ENCODE data around the gene HSF4. TPM values are rescaled to one million over a fixed set of nuclear protein-coding genes. Genes with fewer than 3 reads are reported as not detected.

HSF4 gene
- total RNA-seq, 4 donors from 2014 or later = 56.5 to 351 (median 102) TPM

DNA sequence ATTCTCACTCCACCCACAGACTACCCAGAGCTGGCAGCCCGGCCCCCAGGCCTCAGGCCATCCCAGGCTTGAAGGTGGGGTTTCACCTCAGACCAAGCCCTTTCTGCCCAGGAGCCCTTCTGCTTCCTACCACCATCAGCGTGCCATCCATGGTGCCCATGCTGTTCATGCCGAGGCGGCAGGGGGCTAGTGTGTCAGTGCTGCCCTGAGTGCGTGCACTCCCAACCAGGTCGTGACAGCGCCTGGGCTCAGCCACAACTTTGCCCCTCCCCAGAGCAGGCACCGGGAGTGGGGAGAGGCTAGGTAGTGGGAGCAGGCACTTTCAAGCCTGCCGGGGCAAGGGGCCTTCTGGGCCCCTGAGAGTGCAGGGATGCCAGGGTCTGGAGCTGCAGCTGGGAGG is 22.2 kb upstream of the HSF4 start:
- no peaks in the 10 kb centered on the region for H3K9me3 ChIP-seq
- peaks cover 91% of the 10 kb centered on the region for H3K36me3 ChIP-seq
- H3K27me3 ChIP-seq = no peaks in the 10 kb centered on the region
- no peak overlapping the region for H3K27ac ChIP-seq
- DNase-seq (ENCODE audit: low spot score in 2 of 2) = no peak
- H3K4me3 ChIP-seq = no peak overlapping the region
- WGBS = 88% methylated on average over 9 of the region's 9 CpGs
- H3K4me1 ChIP-seq = no peaks in the 10 kb centered on the region
- TF ChIP-seq EP300 (IDR thresholded peaks at IDR 0.05) (no peak), POLR2A (IDR thresholded peaks at IDR 0.05) (no peak), POLR2AphosphoS5 (IDR thresholded peaks at IDR 0.05) (no peak)
- TF ChIP-seq, protein P1, sequence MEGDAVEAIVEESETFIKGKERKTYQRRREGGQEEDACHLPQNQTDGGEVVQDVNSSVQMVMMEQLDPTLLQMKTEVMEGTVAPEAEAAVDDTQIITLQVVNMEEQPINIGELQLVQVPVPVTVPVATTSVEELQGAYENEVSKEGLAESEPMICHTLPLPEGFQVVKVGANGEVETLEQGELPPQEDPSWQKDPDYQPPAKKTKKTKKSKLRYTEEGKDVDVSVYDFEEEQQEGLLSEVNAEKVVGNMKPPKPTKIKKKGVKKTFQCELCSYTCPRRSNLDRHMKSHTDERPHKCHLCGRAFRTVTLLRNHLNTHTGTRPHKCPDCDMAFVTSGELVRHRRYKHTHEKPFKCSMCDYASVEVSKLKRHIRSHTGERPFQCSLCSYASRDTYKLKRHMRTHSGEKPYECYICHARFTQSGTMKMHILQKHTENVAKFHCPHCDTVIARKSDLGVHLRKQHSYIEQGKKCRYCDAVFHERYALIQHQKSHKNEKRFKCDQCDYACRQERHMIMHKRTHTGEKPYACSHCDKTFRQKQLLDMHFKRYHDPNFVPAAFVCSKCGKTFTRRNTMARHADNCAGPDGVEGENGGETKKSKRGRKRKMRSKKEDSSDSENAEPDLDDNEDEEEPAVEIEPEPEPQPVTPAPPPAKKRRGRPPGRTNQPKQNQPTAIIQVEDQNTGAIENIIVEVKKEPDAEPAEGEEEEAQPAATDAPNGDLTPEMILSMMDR (IDR thresholded peaks at IDR 0.05) = no peak

DNA sequence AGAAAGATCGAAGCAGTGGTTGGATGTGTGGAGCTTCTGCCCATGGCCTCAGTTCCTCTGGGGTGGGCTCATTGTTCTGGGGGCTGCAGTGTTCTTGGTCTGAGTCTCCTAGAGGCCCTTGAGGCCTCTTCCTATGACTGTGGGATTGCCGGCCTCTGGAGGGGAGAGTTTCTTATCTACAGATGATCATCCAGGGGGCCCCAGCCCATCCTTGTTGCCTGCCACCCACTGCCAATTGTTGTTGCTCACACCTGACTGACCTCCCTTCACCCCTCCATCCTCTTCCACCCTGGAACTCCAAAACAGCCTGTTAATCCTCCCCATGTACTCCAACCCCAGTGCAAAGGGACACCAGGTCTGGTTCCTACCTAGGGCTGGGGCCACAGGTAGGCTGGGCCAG is 19.6 kb upstream of the HSF4 start:
- WGBS = 100% methylated on average over 2 of the region's 2 CpGs
- H3K4me1 ChIP-seq = peaks cover 7% of the 10 kb centered on the region
- DNase-seq (ENCODE audit: low spot score in 2 of 2) = no peak
- no peak for TF ChIP-seq EP300 (IDR thresholded peaks at IDR 0.05)
- TF ChIP-seq, protein P1 (IDR thresholded peaks at IDR 0.05) = no peak
- no peak overlapping the region for H3K27ac ChIP-seq
- peaks cover 85% of the 10 kb centered on the region for H3K36me3 ChIP-seq
- no peaks in the 10 kb centered on the region for H3K27me3 ChIP-seq
- no peak overlapping the region for H3K4me3 ChIP-seq
- H3K9me3 ChIP-seq = no peaks in the 10 kb centered on the region

DNA sequence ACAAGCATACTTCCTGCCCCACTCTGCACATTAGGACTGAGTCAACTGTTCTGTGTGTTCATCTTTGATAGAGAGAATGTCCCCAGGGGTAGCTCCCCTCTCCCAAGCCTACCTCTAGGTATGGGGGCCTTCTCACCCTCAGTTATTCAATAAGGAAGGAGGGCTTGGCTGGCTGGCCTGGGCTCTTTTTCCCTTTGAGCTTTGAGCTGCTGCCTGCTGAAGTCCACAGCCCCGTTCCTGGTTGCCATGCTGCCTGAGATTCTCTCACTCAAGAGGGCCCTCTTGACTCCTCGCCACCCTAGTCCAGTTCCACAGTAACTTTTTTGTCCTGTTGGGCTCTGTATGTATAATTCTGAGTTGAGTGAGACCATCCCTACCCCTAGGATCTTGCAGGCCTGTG is 18.8 kb upstream of the HSF4 start:
- no peak for DNase-seq (ENCODE audit: low spot score in 2 of 2)
- Histone ChIP-seq H3K27me3 (no peaks in the 10 kb centered on the region), H3K4me1 (peaks cover 15% of the 10 kb centered on the region), H3K9me3 (no peaks in the 10 kb centered on the region), H3K4me3 (no peak overlapping the region), H3K36me3 (peaks cover 77% of the 10 kb centered on the region), H3K27ac (no peak overlapping the region)
- TF ChIP-seq, protein P1 (IDR thresholded peaks at IDR 0.05) = no peak
- TF ChIP-seq EP300 (IDR thresholded peaks at IDR 0.05) = no peak
- 93% methylated on average over 2 of the region's 2 CpGs for WGBS

DNA sequence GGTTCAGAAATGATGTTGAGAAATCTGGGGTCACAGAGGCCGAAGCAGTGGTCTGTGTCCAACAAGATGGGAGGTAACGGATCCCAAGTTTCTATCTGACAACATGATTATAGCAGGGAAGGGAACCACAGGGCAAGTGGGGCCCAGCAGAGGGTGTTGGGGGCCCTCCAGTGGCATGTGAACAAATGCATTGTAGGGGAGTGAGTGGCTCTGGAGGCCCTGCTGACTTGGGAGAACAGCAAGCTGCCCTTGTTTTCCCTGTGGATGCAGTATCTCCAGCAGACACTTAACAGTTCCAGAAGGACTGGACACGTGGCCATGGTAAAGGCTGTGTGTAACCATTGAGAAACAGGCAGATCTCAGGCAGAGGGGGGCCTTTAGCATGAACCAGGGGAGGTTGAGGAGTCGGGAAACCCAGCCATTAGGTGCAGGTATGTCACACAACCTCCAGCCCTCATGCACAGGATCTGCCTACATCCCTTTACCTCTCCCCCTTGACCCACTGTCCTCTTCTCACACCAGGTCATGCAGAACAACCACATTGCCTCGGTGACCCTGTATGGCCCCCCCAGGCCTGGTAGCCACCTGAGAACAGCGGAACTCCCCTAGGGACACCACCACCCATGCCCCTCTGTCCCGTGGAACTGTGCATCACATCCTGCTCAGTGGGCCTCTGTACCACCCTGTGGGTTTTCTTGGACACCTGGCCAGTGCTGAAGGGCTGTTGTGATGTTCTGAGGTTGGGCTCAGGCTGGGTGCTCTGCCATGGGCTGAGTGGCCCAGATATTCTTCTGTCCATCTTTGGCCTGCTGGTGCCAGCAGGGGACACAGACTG is 17.8 kb upstream of the HSF4 start:
- peaks cover 23% of the 10 kb centered on the region for H3K4me1 ChIP-seq
- no peak for DNase-seq (ENCODE audit: low spot score in 2 of 2)
- H3K27me3 ChIP-seq = no peaks in the 10 kb centered on the region
- H3K27ac ChIP-seq = no peak overlapping the region
- no peak for TF ChIP-seq POLR2AphosphoS5 (IDR thresholded peaks at IDR 0.05)
- TF ChIP-seq, protein P1 (IDR thresholded peaks at IDR 0.05) = no peak
- TF ChIP-seq EP300 (IDR thresholded peaks at IDR 0.05) = no peak
- no peak for TF ChIP-seq POLR2A (IDR thresholded peaks at IDR 0.05)
- H3K9me3 ChIP-seq = no peaks in the 10 kb centered on the region
- H3K36me3 ChIP-seq = peaks cover 67% of the 10 kb centered on the region
- 80% methylated on average over 7 of the region's 7 CpGs for WGBS
- no peak overlapping the region for H3K4me3 ChIP-seq

DNA sequence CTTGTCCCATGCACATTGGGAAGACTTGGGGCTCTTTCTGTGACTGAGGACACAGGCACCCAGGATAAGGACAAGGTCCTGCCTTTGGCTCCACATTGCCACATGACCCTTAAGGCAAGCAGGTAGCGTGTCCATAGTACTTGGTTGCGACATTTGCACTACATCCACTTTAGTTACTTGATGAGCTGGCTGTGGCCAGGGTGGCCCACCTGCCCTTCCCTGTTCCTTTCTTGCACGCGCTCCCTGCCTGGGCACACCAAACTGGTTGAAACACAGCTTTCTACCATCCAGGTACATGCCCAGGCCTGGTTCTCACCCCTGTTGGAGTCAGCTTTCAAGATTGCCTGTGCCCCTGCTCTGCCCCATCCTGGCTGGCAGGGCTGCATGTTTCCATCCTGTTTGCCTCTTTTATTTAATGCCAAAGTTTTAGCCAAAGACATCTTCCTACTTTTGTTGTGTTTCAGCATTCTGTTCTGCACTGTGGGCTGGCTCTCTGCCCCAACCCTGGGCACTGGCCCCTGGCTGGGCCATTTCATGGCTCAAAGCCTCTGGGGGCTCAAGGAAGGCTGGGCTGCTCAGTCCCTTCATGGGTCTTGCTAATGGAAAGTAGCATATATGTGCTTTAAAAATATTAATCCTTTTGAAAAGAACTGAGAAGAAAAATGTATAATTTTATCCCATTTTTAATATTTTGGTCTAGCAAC is 17.0 kb upstream of the HSF4 start:
- Histone ChIP-seq H3K4me3 (no peak overlapping the region), H3K27me3 (no peaks in the 10 kb centered on the region), H3K27ac (no peak overlapping the region), H3K9me3 (no peaks in the 10 kb centered on the region), H3K4me1 (peaks cover 23% of the 10 kb centered on the region), H3K36me3 (peaks cover 59% of the 10 kb centered on the region)
- WGBS = 75% methylated on average over 4 of the region's 4 CpGs
- no peak for TF ChIP-seq POLR2A (IDR thresholded peaks at IDR 0.05)
- no peak for TF ChIP-seq POLR2AphosphoS5 (IDR thresholded peaks at IDR 0.05)
- TF ChIP-seq EP300 (IDR thresholded peaks at IDR 0.05) = no peak
- TF ChIP-seq, protein P1 (IDR thresholded peaks at IDR 0.05) = no peak
- DNase-seq (ENCODE audit: low spot score in 2 of 2) = no peak
